Mesothelial cell of epicardium (in vitro differentiated cells): Measurements from ENCODE around the gene TAS2R41. TPM values are rescaled to one million over a fixed set of nuclear protein-coding genes. Genes with fewer than 3 reads are reported as not detected.

ENCODE experiments used
- DNase-seq, 2 experiments: peaks; one replicate each; pipeline ENCODE4 v3.0.0; 2021; ENCODE audit warnings: low spot score in 2 of 2; ENCODE audit not compliant: unreplicated experiment in 2 of 2
- H3K27ac Mint-ChIP-seq: 2 replicates; pipeline ENCODE4 v1.8.0; 2021; ENCODE audit warnings: mixed read lengths
- H3K27me3 Mint-ChIP-seq: 2 replicates; pipeline ENCODE4 v1.8.0; 2021; ENCODE audit warnings: low read depth, mixed read lengths
- H3K36me3 Mint-ChIP-seq: 2 replicates; pipeline ENCODE4 v1.8.0; 2021; ENCODE audit warnings: mixed read lengths
- H3K4me1 Mint-ChIP-seq: 2 replicates; pipeline ENCODE4 v1.8.0; 2021; ENCODE audit warnings: mixed read lengths
- H3K4me3 Mint-ChIP-seq: 2 replicates; pipeline ENCODE4 v1.8.0; 2021; ENCODE audit warnings: mild to moderate bottlenecking, moderate library complexity, mixed read lengths
- H3K9me3 Mint-ChIP-seq: 2 replicates; pipeline ENCODE4 v1.8.0; 2021; ENCODE audit warnings: mixed read lengths
- total RNA-seq: library from RNA; stranded (reverse); gene quantifications from 3 replicates; pipeline ENCODE4 v1.2.1, GENCODE V29; 2021
- TF ChIP-seq, protein P1 (sequence below): fragments of 200-600 bp; sonication (generic); IDR thresholded peaks from one replicate; pipeline ENCODE4 v1.5.0; 2021; ENCODE audit warnings: antibody characterized with exemption; ENCODE audit not compliant: unreplicated experiment

Gene TAS2R41
- total RNA-seq, 1 donor from 2014 or later: not detected

DNA sequence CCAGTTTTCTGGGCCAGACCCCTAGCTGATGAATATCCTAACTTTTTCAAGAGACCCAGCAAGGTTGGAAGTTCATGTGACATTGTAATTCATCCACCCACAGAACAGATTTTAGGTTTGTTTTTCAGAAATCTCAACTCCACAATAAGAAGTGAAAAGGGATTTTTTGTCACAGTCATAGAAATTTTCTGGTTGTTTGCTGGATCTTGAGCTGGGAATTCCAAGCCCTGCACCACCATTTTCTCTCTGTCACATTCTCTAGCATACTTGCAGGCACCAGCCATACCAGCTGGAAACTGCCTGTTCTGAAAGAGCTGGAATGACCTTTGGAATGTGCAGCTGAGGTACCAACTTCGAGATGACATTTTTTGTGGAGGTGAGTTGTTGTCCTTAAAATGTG is 25.9 kb upstream of the TAS2R41 start:
- Mint-ChIP-seq H3K4me1 (no peaks in the 10 kb centered on the region), H3K36me3 (no peaks in the 10 kb centered on the region), H3K27ac (no peak overlapping the region), H3K27me3 (no peaks in the 10 kb centered on the region), H3K4me3 (no peak overlapping the region), H3K9me3 (no peaks in the 10 kb centered on the region)
- TF ChIP-seq, protein P1, sequence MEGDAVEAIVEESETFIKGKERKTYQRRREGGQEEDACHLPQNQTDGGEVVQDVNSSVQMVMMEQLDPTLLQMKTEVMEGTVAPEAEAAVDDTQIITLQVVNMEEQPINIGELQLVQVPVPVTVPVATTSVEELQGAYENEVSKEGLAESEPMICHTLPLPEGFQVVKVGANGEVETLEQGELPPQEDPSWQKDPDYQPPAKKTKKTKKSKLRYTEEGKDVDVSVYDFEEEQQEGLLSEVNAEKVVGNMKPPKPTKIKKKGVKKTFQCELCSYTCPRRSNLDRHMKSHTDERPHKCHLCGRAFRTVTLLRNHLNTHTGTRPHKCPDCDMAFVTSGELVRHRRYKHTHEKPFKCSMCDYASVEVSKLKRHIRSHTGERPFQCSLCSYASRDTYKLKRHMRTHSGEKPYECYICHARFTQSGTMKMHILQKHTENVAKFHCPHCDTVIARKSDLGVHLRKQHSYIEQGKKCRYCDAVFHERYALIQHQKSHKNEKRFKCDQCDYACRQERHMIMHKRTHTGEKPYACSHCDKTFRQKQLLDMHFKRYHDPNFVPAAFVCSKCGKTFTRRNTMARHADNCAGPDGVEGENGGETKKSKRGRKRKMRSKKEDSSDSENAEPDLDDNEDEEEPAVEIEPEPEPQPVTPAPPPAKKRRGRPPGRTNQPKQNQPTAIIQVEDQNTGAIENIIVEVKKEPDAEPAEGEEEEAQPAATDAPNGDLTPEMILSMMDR: no peak
- no peak for DNase-seq

DNA sequence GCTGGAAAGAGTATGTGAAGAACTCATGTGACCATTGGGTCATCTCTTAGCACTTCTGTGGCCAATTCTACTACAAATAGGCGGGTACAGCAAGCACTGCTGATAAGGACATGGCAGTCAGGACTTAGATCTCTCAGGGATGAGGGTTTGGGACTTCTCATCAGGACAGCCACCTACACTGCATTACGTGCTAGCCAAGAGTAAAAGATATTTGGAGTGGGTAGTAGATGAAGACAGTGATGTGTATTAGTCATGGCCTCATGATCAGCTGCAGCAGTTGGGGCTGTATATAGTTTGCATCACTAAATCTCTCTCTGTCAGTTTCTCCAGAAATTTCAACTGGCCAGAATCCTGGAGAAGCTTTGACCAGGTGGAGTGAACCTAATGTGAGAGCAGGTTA is 25.2 kb upstream of the TAS2R41 start:
- no peaks in the 10 kb centered on the region for H3K4me1 Mint-ChIP-seq
- H3K36me3 Mint-ChIP-seq: no peaks in the 10 kb centered on the region
- TF ChIP-seq, protein P1: no peak
- no peak for DNase-seq
- no peaks in the 10 kb centered on the region for H3K9me3 Mint-ChIP-seq
- no peak overlapping the region for H3K27ac Mint-ChIP-seq
- H3K27me3 Mint-ChIP-seq: no peaks in the 10 kb centered on the region
- H3K4me3 Mint-ChIP-seq: no peak overlapping the region

DNA sequence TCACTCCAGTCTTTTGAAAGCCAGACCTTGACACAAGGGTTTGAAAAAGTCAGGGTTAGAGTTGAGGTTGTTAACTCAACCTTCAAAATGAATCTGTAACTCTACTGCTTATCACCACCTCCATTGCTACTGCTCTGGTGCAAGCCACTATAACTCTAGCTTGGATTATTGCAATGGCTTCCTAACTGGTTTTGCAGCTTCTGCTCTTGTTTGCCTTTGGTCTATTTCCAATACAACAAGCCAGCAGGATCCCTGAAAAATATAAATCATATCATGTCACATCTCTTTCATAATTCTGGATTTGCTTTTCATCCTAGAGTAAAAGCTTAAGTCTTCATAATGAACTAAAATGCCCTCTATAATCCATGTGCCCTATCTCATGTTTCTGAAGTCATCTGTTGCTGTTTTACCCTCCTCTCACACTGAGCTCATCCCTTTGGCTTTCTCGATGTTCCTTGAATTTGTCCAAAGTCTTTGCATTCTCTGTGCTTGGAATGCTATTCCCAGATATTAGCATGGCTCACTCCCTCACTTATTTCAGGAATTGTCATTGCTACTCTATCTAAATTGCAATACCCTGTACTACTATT is 23.5 kb upstream of the TAS2R41 start:
- DNase-seq: no peak
- Mint-ChIP-seq H3K9me3 (no peaks in the 10 kb centered on the region), H3K27ac (no peak overlapping the region), H3K4me1 (no peaks in the 10 kb centered on the region), H3K27me3 (no peaks in the 10 kb centered on the region), H3K36me3 (no peaks in the 10 kb centered on the region), H3K4me3 (no peak overlapping the region)
- TF ChIP-seq, protein P1: no peak

DNA sequence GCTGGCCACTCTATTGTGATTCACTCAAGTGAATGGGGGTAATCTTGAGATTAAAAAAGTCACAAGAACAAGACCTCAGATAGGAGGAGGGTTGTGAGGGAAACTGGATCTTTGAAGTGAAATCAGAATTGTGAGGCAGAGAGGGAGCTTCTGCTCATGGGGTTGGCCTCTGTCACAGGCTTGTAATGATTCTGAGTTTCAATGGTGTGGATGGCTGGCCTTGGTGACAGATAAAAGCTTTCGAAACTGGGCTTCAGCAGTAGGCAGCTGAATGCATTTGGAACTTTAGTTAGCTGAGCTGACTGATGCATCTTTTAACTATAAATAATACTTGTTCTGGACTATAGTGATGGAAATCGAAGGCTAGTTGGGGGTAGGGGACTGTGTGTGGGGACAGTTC is 22.2 kb upstream of the TAS2R41 start:
- Mint-ChIP-seq H3K4me3 (no peak overlapping the region), H3K4me1 (no peaks in the 10 kb centered on the region), H3K27me3 (no peaks in the 10 kb centered on the region), H3K9me3 (no peaks in the 10 kb centered on the region), H3K36me3 (no peaks in the 10 kb centered on the region), H3K27ac (no peak overlapping the region)
- TF ChIP-seq, protein P1: no peak
- DNase-seq: no peak

DNA sequence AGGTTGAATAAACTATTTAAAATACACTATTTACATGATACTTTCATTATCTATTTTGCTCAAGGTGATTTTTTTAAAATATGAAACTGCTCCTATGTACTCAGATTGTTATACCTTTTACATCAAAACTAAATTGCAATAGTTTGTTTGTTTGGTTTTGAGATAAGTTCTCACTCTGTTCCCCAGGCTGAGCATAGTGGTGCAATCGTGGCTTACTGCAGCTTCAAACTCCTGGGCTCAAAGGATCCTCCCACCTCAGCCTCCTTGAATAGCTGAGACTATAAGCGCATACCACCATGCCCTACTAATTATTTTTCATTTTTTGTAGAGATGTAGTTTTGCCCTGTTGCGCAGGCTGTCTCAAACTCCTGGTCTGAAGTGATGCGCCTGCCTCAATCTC is 21.7 kb upstream of the TAS2R41 start:
- no peak overlapping the region for H3K4me3 Mint-ChIP-seq
- H3K27ac Mint-ChIP-seq: no peak overlapping the region
- no peak for DNase-seq
- TF ChIP-seq, protein P1: no peak
- H3K27me3 Mint-ChIP-seq: no peaks in the 10 kb centered on the region
- no peaks in the 10 kb centered on the region for H3K9me3 Mint-ChIP-seq
- H3K4me1 Mint-ChIP-seq: no peaks in the 10 kb centered on the region
- H3K36me3 Mint-ChIP-seq: no peaks in the 10 kb centered on the region
